Epithelial cell of esophagus (primary cell): ENCODE results near the gene PFAS.

Experiments
- DNase-seq: peaks from one replicate; pipeline ENCODE4 v3.0.0; 2010; ENCODE audit warnings: low read depth
- H3K4me3 ChIP-seq: 2 replicates; pipeline ENCODE4 v1.5.1; 2011; ENCODE audit warnings: mild to moderate bottlenecking, low read length, control low read depth
- CTCF ChIP-seq: IDR thresholded peaks from 2 replicates; pipeline ENCODE4 v1.5.1; 2011; ENCODE audit warnings: low read depth, mild to moderate bottlenecking, low read length, control low read depth, inconsistent platforms; ENCODE audit not compliant: insufficient read depth; ENCODE audit errors: missing control alignments

Gene PFAS

DNA sequence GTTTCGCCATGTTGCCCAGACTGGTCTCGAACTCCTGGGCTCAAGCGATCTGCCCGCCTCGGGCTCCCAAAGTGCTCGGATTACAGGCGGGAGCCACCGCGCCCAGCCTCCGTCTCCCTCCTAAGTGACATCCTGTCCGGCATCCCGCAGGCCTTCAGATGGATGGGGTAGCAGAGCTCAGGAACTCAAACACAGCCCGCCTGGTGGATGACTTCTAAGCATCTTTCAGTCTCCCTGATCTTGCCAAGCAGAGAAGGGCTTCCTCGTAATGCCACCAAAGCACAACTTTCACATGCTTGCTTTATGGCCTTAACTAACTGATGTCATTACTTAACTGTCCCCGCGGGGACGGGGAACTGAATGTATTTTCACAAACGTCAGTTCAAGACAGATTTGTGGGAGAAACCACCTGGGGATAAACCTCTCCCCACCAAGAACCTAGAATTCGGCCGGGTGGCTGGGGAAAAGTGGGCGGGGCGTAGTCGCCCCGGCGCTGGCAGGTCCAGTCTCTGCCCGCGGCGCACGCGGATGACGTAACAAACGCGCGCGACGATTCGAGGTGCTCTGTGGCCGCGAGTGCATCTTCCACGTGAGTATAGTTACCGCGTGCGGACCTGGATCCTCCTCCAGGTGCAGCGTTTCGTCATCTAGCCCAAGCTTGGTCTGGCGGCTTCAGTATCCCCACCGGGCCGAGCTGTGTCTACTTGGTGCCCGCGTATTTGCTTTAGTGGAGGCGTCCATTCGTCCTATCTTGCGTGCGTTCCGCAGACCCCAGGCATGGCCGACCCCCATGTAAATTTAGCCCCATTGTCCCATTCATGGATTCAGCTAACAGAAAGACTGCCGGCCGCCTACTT lies at the start of gene PFAS:
PFAS (plus strand) TSS at position 539 of the 857 bp plus-strand sequence. CDS start 4,649 bp downstream, outside the sequence.
- peak; percentile 97 for DNase-seq
- H3K4me3 ChIP-seq = peak within 1 kb of the TSS; percentile 97
- TF ChIP-seq CTCF = no peak

GRCh38 chr17:8204761-8205555 lies 44.1 kb upstream of the PFAS start:
- TF ChIP-seq CTCF = no peak
- H3K4me3 ChIP-seq = no peak overlapping the region
- no peak for DNase-seq

DNA sequence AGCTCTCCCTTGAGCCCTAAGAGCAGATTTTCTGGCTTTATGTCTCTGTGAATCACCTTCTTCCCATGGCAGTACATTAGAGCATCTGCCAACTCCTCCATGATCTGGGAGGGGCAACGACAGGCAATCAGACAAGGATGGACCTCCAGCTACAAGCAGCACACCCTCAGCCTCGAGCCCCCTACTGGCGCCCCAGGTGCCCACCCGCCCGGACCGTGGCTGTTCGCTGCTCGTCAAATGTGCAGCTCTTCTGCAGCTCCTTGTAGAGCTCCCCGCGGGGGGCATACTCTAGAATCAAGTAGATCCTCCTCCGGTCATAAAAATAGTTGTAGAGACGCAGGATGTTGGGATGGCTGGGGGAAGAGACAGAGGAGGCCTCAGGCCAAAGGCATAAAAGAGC lies 42.6 kb upstream of the PFAS start:
- no peak for DNase-seq
- H3K4me3 ChIP-seq = no peak overlapping the region
- no peak for TF ChIP-seq CTCF

- TF ChIP-seq CTCF = no peak
Measured at GRCh38 chr17:8209907-8210760, 39.0 kb upstream of the PFAS start, which contains the start of gene AURKB. Gene AURKB, minus strand, starts transcription at chr17:8210575. Its CDS starts 351 bp downstream, at chr17:8210224.

DNA sequence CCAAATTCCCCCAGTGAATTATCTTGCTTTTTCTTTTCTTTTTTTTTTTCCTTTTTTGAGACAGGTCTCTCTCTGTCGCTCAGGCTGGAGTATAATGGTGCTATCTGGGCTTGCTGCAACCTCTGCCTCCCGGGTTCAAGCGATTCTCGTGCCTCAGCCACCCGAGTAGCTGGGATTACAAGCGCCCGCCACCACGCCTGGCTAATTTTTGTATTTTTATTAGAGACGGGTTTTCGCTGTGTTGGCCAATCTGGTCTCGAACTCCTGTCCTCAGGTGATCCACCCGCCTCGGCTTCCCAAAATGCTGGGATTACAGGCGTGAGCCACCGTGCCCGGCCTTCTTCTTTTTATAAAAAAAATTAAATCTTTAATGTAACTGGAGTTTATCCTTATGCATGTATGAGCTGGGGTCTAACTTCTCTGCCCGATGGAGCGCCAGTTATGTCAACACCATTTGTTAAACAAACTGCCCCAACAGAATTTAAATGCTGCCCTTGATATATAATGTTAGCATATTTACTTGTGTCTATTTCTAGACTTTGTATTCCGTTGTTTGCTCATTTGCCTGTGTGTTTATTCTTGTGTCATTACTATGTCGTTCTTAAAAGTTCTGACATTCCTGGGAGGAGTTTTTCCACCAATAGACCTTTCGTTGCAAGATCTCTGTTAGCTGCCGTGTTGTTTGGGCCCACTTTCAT lies 38.2 kb upstream of the PFAS start:
- no peak for DNase-seq

More at GRCh38 chr17:8209907-8210760, 39.0 kb upstream of the PFAS start, which contains the start of gene AURKB:
- H3K4me3 ChIP-seq = peak within 1 kb of the TSS; percentile 74
- DNase-seq = peak; percentile 97

More for the DNA sequence above, 38.2 kb upstream of the PFAS start:
- no peak for TF ChIP-seq CTCF
- H3K4me3 ChIP-seq = peak overlapping the region; percentile 74
